Measurements from ENCODE around the gene DHX34. TPM values are rescaled to one million over a fixed set of nuclear protein-coding genes. Genes with fewer than 3 reads are reported as not detected.
A peak's percentile ranks its signal among the peaks of the same experiment; 100 is the strongest.

DHX34 gene
- total and polyA plus RNA-seq, 9 of the 15 experiments (the other 6 are each of a cell fraction or from before 2014, with no cell fraction given), result 0.36 to 42.0 (median 15.0) TPM

DNA sequence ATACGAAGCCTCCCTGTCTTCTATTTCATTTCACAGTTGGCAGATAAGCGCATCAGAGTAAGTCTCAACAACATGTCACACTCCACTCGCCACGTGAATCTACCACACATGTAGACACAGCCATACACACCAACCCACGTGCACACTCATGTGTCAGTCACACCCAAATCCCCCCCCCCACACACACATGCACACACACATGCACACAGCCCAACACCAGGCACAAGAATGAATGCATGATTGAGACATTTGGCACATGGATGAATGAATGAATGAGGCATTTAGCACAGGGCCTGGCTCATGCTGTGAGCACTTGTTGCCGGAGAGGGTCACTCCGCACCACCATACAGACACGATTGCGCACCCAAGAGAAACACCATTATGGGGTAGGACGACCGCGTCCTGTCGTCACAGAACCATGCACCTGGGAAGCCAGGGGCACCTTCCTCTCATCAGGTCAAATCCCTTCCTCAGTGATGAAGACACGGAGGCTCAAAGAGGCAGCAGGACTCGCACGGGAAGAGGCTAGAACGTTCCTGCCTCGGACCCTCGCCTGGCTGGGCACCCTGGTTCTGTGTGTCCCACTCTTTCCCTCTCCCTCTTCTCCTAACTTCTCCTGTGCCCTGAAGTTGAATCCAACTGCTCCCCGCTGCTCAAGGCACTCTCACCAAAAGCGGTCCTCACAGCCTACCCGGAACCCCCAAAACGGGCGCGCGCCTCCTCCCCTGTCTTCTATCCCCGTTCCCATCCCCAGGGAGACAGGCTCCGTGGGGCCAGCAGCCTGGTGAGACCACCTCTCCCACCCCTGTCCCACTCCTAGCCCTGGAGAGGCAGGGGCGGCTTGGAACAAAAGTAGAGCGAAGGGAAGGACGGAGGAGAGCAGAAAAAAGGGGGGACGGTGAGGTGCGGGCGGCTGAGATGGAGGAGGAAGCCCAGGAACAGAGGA, 68.9 kb downstream of the DHX34 start:
- Histone ChIP-seq H3K9me1 (ENCODE audit: control insufficient read depth, insufficient read depth, low read length) (no peaks in the 10 kb centered on the region), H3K9ac (ENCODE audit: insufficient read depth in 1 of 2, low read depth in 2 of 2, low read length in 2 of 2) (peak overlapping the region in 1 of 2 experiments; percentile 68; a peak in 1 of 4 replicates), H3K9me3 (replicated peaks; ENCODE audit: control insufficient read depth, insufficient read depth, low read depth, low read length) (no peaks in the 10 kb centered on the region; the same call in 1 of the 2 replicates), H3K4me3 (peak overlapping the region; percentile 40; the same call in 1 of the 2 replicates), H2AFZ (ENCODE audit: low read depth, low read length) (no peak overlapping the region), H4K20me1 (replicated peaks; ENCODE audit: control insufficient read depth, insufficient read depth, low read length) (0 out of 2 replicates have a peak, but pooled peaks cover 8% of the 10 kb centered on the region), H3K27me3 (ENCODE audit: control insufficient read depth in 2 of 2, insufficient read depth in 2 of 2, low read length in 2 of 2) (peaks cover 51 to 70% of the 10 kb centered on the region in 2 experiments), H3K27ac (ENCODE audit: extremely low read depth, low read depth, low read length) (no peak overlapping the region), H3K79me2 (ENCODE audit: control insufficient read depth, insufficient read depth, low read length) (no peaks in the 10 kb centered on the region), H3K4me2 (ENCODE audit: insufficient read depth, low read length) (peak overlapping the region; percentile 23; the same call in 1 of the 2 replicates), H3K36me3 (ENCODE audit: control insufficient read depth, insufficient read depth, low read length) (no peaks in the 10 kb centered on the region), H3K4me1 (replicated peaks in 1 of 2; ENCODE audit: control insufficient read depth in 2 of 2, insufficient read depth in 2 of 2, low read length in 2 of 2) (peaks cover 4 to 48% of the 10 kb centered on the region in 2 experiments; a peak in 4 of 5 replicates)
- ATAC-seq (no peak), DNase-seq (ENCODE audit: extremely low read depth in 1 of 4, low spot score in 3 of 4) (no peak), FAIRE-seq (peak; percentile 23)
- CTCF ChIA-PET (ENCODE audit: low intra/inter-chr PET ratio), result no interaction called here
- BruUV-seq (replicated peaks), result no TSS peak
- intact Hi-C loops (cut with micrococcal nuclease), result no loop called here
- POLR2A ChIA-PET, result interaction anchor here (1.0 kb wide), 1 partner anchor 67 kb away, joined by 3 read pairs; no protein-coding TSS in a partner anchor
- in situ Hi-C loops (cut with MboI), result loop anchor here (10.0 kb wide), 1 partner anchor 263 kb away; no protein-coding TSS in a partner anchor
- WGBS (ENCODE audit: insufficient coverage, low coverage, missing lambda C conversion rate), result 8% methylated on average over 24 of the region's 34 CpGs
- TF ChIP-seq SMARCC2 (IDR thresholded peaks at IDR 0.05; ENCODE audit: low read depth), result no peak
- TF ChIP-seq PRMT5 (CRISPR knock-in tag; IDR thresholded peaks at IDR 0.05), result no peak
- TF ChIP-seq SAFB2 (IDR thresholded peaks at IDR 0.05; ENCODE audit: borderline replicate concordance, low read depth, low read length, severe bottlenecking), result no peak
- TF ChIP-seq, protein P1, sequence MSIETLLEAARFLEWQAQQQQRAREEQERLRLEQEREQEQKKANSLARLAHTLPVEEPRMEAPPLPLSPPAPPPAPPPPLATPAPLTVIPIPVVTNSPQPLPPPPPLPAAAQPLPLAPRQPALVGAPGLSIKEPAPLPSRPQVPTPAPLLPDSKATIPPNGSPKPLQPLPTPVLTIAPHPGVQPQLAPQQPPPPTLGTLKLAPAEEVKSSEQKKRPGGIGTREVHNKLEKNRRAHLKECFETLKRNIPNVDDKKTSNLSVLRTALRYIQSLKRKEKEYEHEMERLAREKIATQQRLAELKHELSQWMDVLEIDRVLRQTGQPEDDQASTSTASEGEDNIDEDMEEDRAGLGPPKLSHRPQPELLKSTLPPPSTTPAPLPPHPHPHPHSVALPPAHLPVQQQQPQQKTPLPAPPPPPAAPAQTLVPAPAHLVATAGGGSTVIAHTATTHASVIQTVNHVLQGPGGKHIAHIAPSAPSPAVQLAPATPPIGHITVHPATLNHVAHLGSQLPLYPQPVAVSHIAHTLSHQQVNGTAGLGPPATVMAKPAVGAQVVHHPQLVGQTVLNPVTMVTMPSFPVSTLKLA (conservative IDR thresholded peaks at IDR 0.05), result peak in 1 of 2 experiments; percentile 69; a peak in 2 of 4 replicates
- TF ChIP-seq HDAC1 (IDR thresholded peaks at IDR 0.05), result peak in 1 of 2 experiments; percentile 61; a peak in 1 of 4 replicates
- peak; percentile 96 for TF ChIP-seq ZNF24 (IDR thresholded peaks at IDR 0.05)
- TF ChIP-seq, protein P2, sequence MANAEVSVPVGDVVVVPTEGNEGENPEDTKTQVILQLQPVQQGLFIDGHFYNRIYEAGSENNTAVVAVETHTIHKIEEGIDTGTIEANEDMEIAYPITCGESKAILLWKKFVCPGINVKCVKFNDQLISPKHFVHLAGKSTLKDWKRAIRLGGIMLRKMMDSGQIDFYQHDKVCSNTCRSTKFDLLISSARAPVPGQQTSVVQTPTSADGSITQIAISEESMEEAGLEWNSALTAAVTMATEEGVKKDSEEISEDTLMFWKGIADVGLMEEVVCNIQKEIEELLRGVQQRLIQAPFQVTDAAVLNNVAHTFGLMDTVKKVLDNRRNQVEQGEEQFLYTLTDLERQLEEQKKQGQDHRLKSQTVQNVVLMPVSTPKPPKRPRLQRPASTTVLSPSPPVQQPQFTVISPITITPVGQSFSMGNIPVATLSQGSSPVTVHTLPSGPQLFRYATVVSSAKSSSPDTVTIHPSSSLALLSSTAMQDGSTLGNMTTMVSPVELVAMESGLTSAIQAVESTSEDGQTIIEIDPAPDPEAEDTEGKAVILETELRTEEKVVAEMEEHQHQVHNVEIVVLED (CRISPR knock-in tag; IDR thresholded peaks at IDR 0.05), result no peak
- no peak for TF ChIP-seq ZNF668 (CRISPR knock-in tag; IDR thresholded peaks at IDR 0.05)
- TF ChIP-seq L3MBTL2 (IDR thresholded peaks at IDR 0.05), result 0 out of 2 replicates have a peak, but pooled peaks have one; percentile 24
- TF ChIP-seq, protein P3, sequence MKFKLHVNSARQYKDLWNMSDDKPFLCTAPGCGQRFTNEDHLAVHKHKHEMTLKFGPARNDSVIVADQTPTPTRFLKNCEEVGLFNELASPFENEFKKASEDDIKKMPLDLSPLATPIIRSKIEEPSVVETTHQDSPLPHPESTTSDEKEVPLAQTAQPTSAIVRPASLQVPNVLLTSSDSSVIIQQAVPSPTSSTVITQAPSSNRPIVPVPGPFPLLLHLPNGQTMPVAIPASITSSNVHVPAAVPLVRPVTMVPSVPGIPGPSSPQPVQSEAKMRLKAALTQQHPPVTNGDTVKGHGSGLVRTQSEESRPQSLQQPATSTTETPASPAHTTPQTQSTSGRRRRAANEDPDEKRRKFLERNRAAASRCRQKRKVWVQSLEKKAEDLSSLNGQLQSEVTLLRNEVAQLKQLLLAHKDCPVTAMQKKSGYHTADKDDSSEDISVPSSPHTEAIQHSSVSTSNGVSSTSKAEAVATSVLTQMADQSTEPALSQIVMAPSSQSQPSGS (CRISPR knock-in tag; IDR thresholded peaks at IDR 0.05), result no peak
- no peak for TF ChIP-seq ZBTB7A (IDR thresholded peaks at IDR 0.05; ENCODE audit: borderline replicate concordance, control insufficient read depth, low read depth, low read length)
- TF ChIP-seq XRCC4 (IDR thresholded peaks at IDR 0.05; ENCODE audit: extremely low read depth, insufficient read depth, insufficient read length), result no peak
- TF ChIP-seq, protein P4, sequence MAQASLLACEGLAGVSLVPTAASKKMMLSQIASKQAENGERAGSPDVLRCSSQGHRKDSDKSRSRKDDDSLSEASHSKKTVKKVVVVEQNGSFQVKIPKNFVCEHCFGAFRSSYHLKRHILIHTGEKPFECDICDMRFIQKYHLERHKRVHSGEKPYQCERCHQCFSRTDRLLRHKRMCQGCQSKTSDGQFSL (CRISPR knock-in tag; IDR thresholded peaks at IDR 0.05), result peak; percentile 77
- TF ChIP-seq, protein P4 (tag; IDR thresholded peaks at IDR 0.05), result no peak
